IMR-90 (cell line): ENCODE measurements around the gene DUSP28. TPM values are rescaled to one million over a fixed set of nuclear protein-coding genes. Genes with fewer than 3 reads are reported as not detected.

ENCODE experiments used
- ATAC-seq: fragments of 200-7000 bp; cut with Tn5 transposase; 2 replicates; pipeline ENCODE4 v1.9.1; 2020; ENCODE audit warnings: low read depth, mild to moderate bottlenecking, moderate library complexity
- BruUV-seq: library from RNA; stranded (reverse); fragments of 400-500 nt; replicated peaks from 2 replicates; lab custom pipeline; 2021; lab: Mats Ljungman, UMichigan
- CTCF ChIA-PET: fragments of 300-600 bp; formaldehyde crosslinking; extraction: SDS; loops from one replicate; lab custom pipeline; 2021; ENCODE audit warnings: antibody characterized with exemption; lab: Yijun Ruan, JAX
- POLR2A ChIA-PET: fragments of 300-600 bp; sonication (Branson Sonifier 250); formaldehyde crosslinking; loops from one replicate; lab custom pipeline; 2022; ENCODE audit warnings: antibody characterized with exemption; ENCODE audit not compliant: unreplicated experiment; lab: Charles Lee
- DNase-seq: peaks from one replicate; pipeline ENCODE4 v3.0.0; 2013
- H2AFZ ChIP-seq: replicated peaks from 2 replicates; pipeline ENCODE3; 2013; ENCODE audit warnings: low read length, mild to moderate bottlenecking; ENCODE audit not compliant: poor library complexity
- H2AK5ac ChIP-seq: 2 replicates; pipeline ENCODE4 v1.6.1; 2013; ENCODE audit warnings: low read depth, low read length, inconsistent platforms
- H2AK9ac ChIP-seq: replicated peaks from 2 replicates; pipeline ENCODE3; 2013; ENCODE audit warnings: mild to moderate bottlenecking, low read depth, low read length, moderate library complexity; ENCODE audit not compliant: poor library complexity
- H2BK120ac ChIP-seq: 2 replicates; pipeline ENCODE4 v1.6.1; 2013; ENCODE audit warnings: low read depth, low read length, inconsistent platforms
- H2BK15ac ChIP-seq: 3 replicates; pipeline ENCODE4 v1.6.1; 2013; ENCODE audit warnings: low read depth, low read length, inconsistent platforms
- H2BK20ac ChIP-seq: 2 replicates; pipeline ENCODE4 v1.6.1; 2013; ENCODE audit warnings: low read depth, mild to moderate bottlenecking, inconsistent platforms, low read length, moderate library complexity
- H2BK5ac ChIP-seq: 2 replicates; pipeline ENCODE4 v1.6.1; 2013; ENCODE audit warnings: mild to moderate bottlenecking, low read depth, low read length, inconsistent platforms; ENCODE audit not compliant: poor library complexity, severe bottlenecking
- H3K14ac ChIP-seq: replicated peaks from 2 replicates; pipeline ENCODE4 v1.6.1; 2013; ENCODE audit warnings: low read depth, low read length, inconsistent platforms
- H3K18ac ChIP-seq: 2 replicates; pipeline ENCODE4 v1.6.1; 2013; ENCODE audit warnings: low read depth, low read length, control low read depth
- H3K23ac ChIP-seq: 2 replicates; pipeline ENCODE4 v1.6.1; 2013; ENCODE audit warnings: low read depth, low read length, inconsistent platforms
- H3K27ac ChIP-seq: 2 replicates; pipeline ENCODE4 v1.5.1; 2013; ENCODE audit warnings: mild to moderate bottlenecking, control low read depth, low read length; ENCODE audit not compliant: insufficient read depth
- H3K27me3 ChIP-seq: 2 replicates; pipeline ENCODE4 v1.6.1; 2013; ENCODE audit warnings: low read length; ENCODE audit not compliant: control insufficient read depth, insufficient read depth
- H3K36me3 ChIP-seq: 2 replicates; pipeline ENCODE4 v1.6.1; 2013; ENCODE audit warnings: low read length, mixed read lengths; ENCODE audit not compliant: control insufficient read depth, insufficient read depth
- H3K4ac ChIP-seq: 2 replicates; pipeline ENCODE4 v1.6.1; 2013; ENCODE audit warnings: low read depth, low read length, inconsistent platforms
- H3K4me1 ChIP-seq: 2 replicates; pipeline ENCODE4 v1.6.1; 2013; ENCODE audit warnings: low read length, mixed read lengths; ENCODE audit not compliant: control insufficient read depth, insufficient read depth
- H3K4me2 ChIP-seq: 2 replicates; pipeline ENCODE4 v1.6.1; 2013; ENCODE audit warnings: low read depth, mild to moderate bottlenecking, control low read depth, low read length, moderate library complexity
- H3K4me3 ChIP-seq: 2 replicates; pipeline ENCODE4 v1.5.1; 2013; ENCODE audit warnings: low read depth, mild to moderate bottlenecking, control low read depth, low read length, moderate library complexity; ENCODE audit not compliant: insufficient read depth
- H3K56ac ChIP-seq: 2 replicates; pipeline ENCODE4 v1.6.1; 2013; ENCODE audit warnings: low read length, inconsistent platforms; ENCODE audit not compliant: insufficient read depth; ENCODE audit errors: extremely low read depth
- H3K79me1 ChIP-seq, 2 experiments: 2 replicates each; pipeline ENCODE4 v1.6.1; 2013; ENCODE audit warnings: low read length in 2 of 2, inconsistent platforms in 1 of 2, low read depth in 1 of 2
- H3K9ac ChIP-seq: 2 replicates; pipeline ENCODE4 v1.6.1; 2013; ENCODE audit warnings: low read depth, low read length, control low read depth
- H3K9me1 ChIP-seq: 2 replicates; pipeline ENCODE4 v1.6.1; 2013; ENCODE audit warnings: low read length, inconsistent platforms; ENCODE audit not compliant: insufficient read depth
- H3K9me3 ChIP-seq: 2 replicates; pipeline ENCODE4 v1.6.1; 2013; ENCODE audit warnings: low read length; ENCODE audit not compliant: control insufficient read depth, insufficient read depth
- H4K20me1 ChIP-seq: 2 replicates; pipeline ENCODE4 v1.6.1; 2013; ENCODE audit warnings: low read length, inconsistent platforms; ENCODE audit not compliant: insufficient read depth
- H4K5ac ChIP-seq: 2 replicates; pipeline ENCODE4 v1.6.1; 2013; ENCODE audit warnings: mild to moderate bottlenecking, low read depth, low read length, control low read depth
- H4K8ac ChIP-seq, 2 experiments: 2 replicates each; pipeline ENCODE4 v1.6.1; 2013; ENCODE audit warnings: low read depth in 2 of 2, low read length in 2 of 2, control low read depth in 1 of 2, inconsistent platforms in 1 of 2
- H4K91ac ChIP-seq: 2 replicates; pipeline ENCODE4 v1.6.1; 2013; ENCODE audit warnings: low read depth, low read length, inconsistent platforms; ENCODE audit not compliant: insufficient read depth
- BHLHE40 ChIP-seq: fragments of 150-350 bp; IDR thresholded peaks from 2 replicates; pipeline ENCODE4 v1.6.1; 2016; ENCODE audit warnings: mild to moderate bottlenecking, low read depth, low read length
- CEBPB ChIP-seq: IDR thresholded peaks from 2 replicates; pipeline ENCODE4 v1.6.1; 2012; ENCODE audit warnings: low read depth, low read length, improper control_type of control experiment
- FOS ChIP-seq: fragments of 150-350 bp; IDR thresholded peaks from 2 replicates; pipeline ENCODE4 v1.6.1; 2016; ENCODE audit warnings: low read depth, low read length
- MAZ ChIP-seq: IDR thresholded peaks from 2 replicates; pipeline ENCODE4 v1.6.1; 2012; ENCODE audit warnings: low read depth, mild to moderate bottlenecking, low read length, improper control_type of control experiment, moderate library complexity, borderline replicate concordance
- RAD21 ChIP-seq: IDR thresholded peaks from 2 replicates; pipeline ENCODE4 v1.6.1; 2012; ENCODE audit warnings: low read length, improper control_type of control experiment
- RCOR1 ChIP-seq: IDR thresholded peaks from 2 replicates; pipeline ENCODE4 v1.6.1; 2012; ENCODE audit warnings: mild to moderate bottlenecking, low read length, improper control_type of control experiment; ENCODE audit not compliant: insufficient replicate concordance
- SMC3 ChIP-seq: fragments of 150-350 bp; IDR thresholded peaks from 2 replicates; pipeline ENCODE4 v1.6.1; 2016; ENCODE audit warnings: low read depth, mild to moderate bottlenecking, antibody characterized with exemption, low read length, moderate library complexity
- WGBS, 2 experiments: methylation state at CpG; one replicate each; pipeline versions ENCODE4 v1.1.5 to v1.1.7; 2013; ENCODE audit warnings: missing lambda C conversion rate in 2 of 2; ENCODE audit not compliant: insufficient read length in 1 of 2; ENCODE audit errors: extremely low coverage in 2 of 2; 5-methylcytosine and 5-hydroxymethylcytosine counted together
- dilution Hi-C: fragments of 300-500 bp; cut with HindIII; formaldehyde crosslinking; loops from one replicate; pipeline ENCODE4 v1.14.3; 2018; ENCODE audit warnings: low sequenced_read_pairs; ENCODE audit not compliant: unreplicated experiment
- in situ Hi-C: fragments of 300-500 bp; cut with MboI; formaldehyde crosslinking; loops from 3 replicates; pipeline ENCODE4 v1.14.3; 2019; ENCODE audit warnings: low sequenced_read_pairs, inconsistent platforms, mixed read lengths
- intact Hi-C: fragments of 100-400 bp; cut with micrococcal nuclease; formaldehyde crosslinking; loops from 2 replicates; pipeline ENCODE4 v1.10.0; 2022
- polyA plus RNA-seq, 3 experiments: library from polyadenylated mRNA; depleted of rRNA; stranded (reverse); fragments of >200 nt; gene quantifications; 2 replicates each; pipeline ENCODE4 v1.2.3, GENCODE V29; 2012; ENCODE audit warnings: low replicate concordance in 1 of 3
- total RNA-seq: library from RNA; depleted of rRNA; stranded (reverse); fragments of >200 nt; gene quantifications from 2 replicates; pipeline ENCODE4 v1.2.3, GENCODE V29; 2012
- TF ChIP-seq, protein P1 (sequence below): conservative IDR thresholded peaks from 2 replicates; pipeline ENCODE4 v1.5.1; 2012; ENCODE audit warnings: mild to moderate bottlenecking, low read depth, low read length, improper control_type of control experiment
- TF ChIP-seq, protein P2 (sequence below): fragments of 150-350 bp; IDR thresholded peaks from 2 replicates; pipeline ENCODE4 v1.6.1; 2016; ENCODE audit warnings: low read depth, mild to moderate bottlenecking, low read length, moderate library complexity, borderline replicate concordance

The DUSP28 gene
- total and polyA plus RNA-seq, 2 of the 4 experiments (the other 2 are of a cell fraction) = 1.1 to 3.3 TPM

DNA sequence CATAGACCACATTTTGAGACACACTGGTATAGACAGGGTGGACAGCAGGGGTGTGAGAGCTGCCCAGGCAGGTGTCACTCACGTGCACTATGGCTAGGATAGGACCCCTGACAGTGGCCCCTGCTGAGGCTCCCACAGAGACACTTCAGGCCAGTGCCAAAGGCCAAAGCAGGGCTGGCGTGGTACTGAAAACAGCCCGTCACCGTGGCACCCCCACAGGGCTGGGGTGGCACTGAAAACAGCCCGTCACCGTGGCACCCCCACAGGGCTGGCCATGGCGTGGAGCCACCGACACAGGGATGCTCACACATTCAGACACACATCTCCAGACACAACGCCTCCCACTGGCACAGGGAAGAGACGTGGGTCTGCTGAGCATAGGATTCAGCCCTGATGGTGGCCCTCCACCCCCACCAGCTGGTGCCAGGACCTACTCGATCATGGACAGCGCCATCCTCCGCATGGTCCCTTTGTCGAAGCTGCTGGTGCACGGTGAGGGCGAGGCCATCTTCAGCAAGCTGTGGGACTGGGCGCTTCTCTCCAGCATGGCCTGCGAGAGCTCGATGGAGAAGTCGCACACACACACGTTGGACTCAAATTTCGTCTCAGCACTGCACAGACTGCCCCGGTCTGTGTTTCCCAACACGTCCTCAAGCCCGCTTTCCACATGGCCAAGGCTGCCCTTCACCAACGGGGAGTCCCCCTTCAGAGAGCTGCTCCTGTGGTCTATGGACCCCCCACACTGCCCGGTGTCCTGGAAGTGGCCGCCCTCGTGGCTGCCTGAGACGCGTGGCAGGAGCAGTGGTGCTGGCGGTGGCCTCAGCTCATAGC, 36.5 kb upstream of the DUSP28 start:
- H4K91ac ChIP-seq = no peak overlapping the region
- H3K79me1 ChIP-seq = no peaks in the 10 kb centered on the region; a peak in 1 of 4 replicates
- H4K20me1 ChIP-seq = no peaks in the 10 kb centered on the region
- intact Hi-C loops = no loop called here
- H3K9ac ChIP-seq = no peak overlapping the region
- WGBS, 2 experiments = 96% methylated on average over 25 of the region's 32 CpGs; no CpG with 5 or more reads in 1 of the 2 experiments
- in situ Hi-C loops = no loop called here
- no peak overlapping the region for H3K56ac ChIP-seq
- dilution Hi-C loops = no loop called here
- H3K4ac ChIP-seq = no peak overlapping the region
- H3K23ac ChIP-seq = no peak overlapping the region
- TF ChIP-seq SMC3 (no peak), RAD21 (no peak), RCOR1 (no peak), BHLHE40 (no peak), CEBPB (no peak), FOS (no peak), MAZ (no peak)
- TF ChIP-seq, protein P1, sequence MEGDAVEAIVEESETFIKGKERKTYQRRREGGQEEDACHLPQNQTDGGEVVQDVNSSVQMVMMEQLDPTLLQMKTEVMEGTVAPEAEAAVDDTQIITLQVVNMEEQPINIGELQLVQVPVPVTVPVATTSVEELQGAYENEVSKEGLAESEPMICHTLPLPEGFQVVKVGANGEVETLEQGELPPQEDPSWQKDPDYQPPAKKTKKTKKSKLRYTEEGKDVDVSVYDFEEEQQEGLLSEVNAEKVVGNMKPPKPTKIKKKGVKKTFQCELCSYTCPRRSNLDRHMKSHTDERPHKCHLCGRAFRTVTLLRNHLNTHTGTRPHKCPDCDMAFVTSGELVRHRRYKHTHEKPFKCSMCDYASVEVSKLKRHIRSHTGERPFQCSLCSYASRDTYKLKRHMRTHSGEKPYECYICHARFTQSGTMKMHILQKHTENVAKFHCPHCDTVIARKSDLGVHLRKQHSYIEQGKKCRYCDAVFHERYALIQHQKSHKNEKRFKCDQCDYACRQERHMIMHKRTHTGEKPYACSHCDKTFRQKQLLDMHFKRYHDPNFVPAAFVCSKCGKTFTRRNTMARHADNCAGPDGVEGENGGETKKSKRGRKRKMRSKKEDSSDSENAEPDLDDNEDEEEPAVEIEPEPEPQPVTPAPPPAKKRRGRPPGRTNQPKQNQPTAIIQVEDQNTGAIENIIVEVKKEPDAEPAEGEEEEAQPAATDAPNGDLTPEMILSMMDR = no peak
- TF ChIP-seq, protein P2, sequence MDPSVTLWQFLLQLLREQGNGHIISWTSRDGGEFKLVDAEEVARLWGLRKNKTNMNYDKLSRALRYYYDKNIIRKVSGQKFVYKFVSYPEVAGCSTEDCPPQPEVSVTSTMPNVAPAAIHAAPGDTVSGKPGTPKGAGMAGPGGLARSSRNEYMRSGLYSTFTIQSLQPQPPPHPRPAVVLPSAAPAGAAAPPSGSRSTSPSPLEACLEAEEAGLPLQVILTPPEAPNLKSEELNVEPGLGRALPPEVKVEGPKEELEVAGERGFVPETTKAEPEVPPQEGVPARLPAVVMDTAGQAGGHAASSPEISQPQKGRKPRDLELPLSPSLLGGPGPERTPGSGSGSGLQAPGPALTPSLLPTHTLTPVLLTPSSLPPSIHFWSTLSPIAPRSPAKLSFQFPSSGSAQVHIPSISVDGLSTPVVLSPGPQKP = no peak
- peak overlapping the region; percentile 21 for H2AFZ ChIP-seq
- H3K18ac ChIP-seq = no peak overlapping the region
- no peak overlapping the region for H4K8ac ChIP-seq
- no peak overlapping the region for H2BK15ac ChIP-seq
- no TSS peak for BruUV-seq
- ChIA-PET POLR2A (no interaction called here), CTCF (no interaction called here)
- H4K5ac ChIP-seq = no peak overlapping the region
- peaks cover 14% of the 10 kb centered on the region; the same call in 1 of the 2 replicates for H3K36me3 ChIP-seq
- no peak overlapping the region for H3K14ac ChIP-seq
- H2AK9ac ChIP-seq = peak overlapping the region; percentile 50
- no peaks in the 10 kb centered on the region; the same call in 1 of the 2 replicates for H3K9me1 ChIP-seq
- H2AK5ac ChIP-seq = no peak overlapping the region
- DNase-seq (no peak), ATAC-seq (no peak)
- H3K4me1 ChIP-seq = no peaks in the 10 kb centered on the region
- no peak overlapping the region for H3K27ac ChIP-seq
- H2BK5ac ChIP-seq = no peak overlapping the region
- H3K4me3 ChIP-seq = no peak overlapping the region
- H3K27me3 ChIP-seq = no peaks in the 10 kb centered on the region
- peaks cover 19% of the 10 kb centered on the region for H3K9me3 ChIP-seq
- no peak overlapping the region for H2BK120ac ChIP-seq
- no peak overlapping the region for H3K4me2 ChIP-seq
- H2BK20ac ChIP-seq = no peak overlapping the region
